ENCODE results near the gene LMAN2L.

GRCh38 chr2:96663829-96664228 is 76.0 kb downstream of the LMAN2L start:
- TF ChIP-seq, protein P1, sequence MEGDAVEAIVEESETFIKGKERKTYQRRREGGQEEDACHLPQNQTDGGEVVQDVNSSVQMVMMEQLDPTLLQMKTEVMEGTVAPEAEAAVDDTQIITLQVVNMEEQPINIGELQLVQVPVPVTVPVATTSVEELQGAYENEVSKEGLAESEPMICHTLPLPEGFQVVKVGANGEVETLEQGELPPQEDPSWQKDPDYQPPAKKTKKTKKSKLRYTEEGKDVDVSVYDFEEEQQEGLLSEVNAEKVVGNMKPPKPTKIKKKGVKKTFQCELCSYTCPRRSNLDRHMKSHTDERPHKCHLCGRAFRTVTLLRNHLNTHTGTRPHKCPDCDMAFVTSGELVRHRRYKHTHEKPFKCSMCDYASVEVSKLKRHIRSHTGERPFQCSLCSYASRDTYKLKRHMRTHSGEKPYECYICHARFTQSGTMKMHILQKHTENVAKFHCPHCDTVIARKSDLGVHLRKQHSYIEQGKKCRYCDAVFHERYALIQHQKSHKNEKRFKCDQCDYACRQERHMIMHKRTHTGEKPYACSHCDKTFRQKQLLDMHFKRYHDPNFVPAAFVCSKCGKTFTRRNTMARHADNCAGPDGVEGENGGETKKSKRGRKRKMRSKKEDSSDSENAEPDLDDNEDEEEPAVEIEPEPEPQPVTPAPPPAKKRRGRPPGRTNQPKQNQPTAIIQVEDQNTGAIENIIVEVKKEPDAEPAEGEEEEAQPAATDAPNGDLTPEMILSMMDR (IDR thresholded peaks at IDR 0.05): no peak
- TF ChIP-seq EZH2 (IDR thresholded peaks at IDR 0.05; ENCODE audit: borderline replicate concordance, insufficient read depth, low read depth, low read length, poor library complexity, severe bottlenecking): no peak

Measured in B cell (primary cell).